Ascending aorta (tissue), 2 donors: ENCODE data around the gene TRAPPC1. TPM values are rescaled to one million over a fixed set of nuclear protein-coding genes. Genes with fewer than 3 reads are reported as not detected.
A peak's percentile ranks its signal among the peaks of the same experiment; 100 is the strongest.

Experiments used
- DNase-seq, 2 donors: peaks; one replicate each; pipeline ENCODE4 v3.0.0-alpha.2; 2019; ENCODE audit warnings: low spot score in 2 of 2
- H3K27ac ChIP-seq, 2 donors: fragments of 200-600 bp; sonication (generic); one replicate each; pipeline ENCODE4 v1.5.1; 2016 to 2017; ENCODE audit warnings: mild to moderate bottlenecking in 1 of 2
- H3K27me3 ChIP-seq: fragments of 200-600 bp; sonication (generic); one replicate; pipeline ENCODE4 v1.5.1; 2017
- H3K36me3 ChIP-seq, 2 donors: fragments of 200-600 bp; sonication (generic); one replicate each; pipeline ENCODE4 v1.5.1; 2016
- H3K4me1 ChIP-seq, 2 donors: fragments of 200-600 bp; sonication (generic); one replicate each; pipeline ENCODE4 v1.5.1; 2016 to 2017; ENCODE audit warnings: mild to moderate bottlenecking in 1 of 2
- H3K4me3 ChIP-seq, 2 donors: fragments of 200-600 bp; sonication (generic); one replicate each; pipeline ENCODE4 v1.5.1; 2016 to 2017; ENCODE audit warnings: mild to moderate bottlenecking in 1 of 2
- H3K9me3 ChIP-seq, 2 donors: fragments of 200-600 bp; sonication (generic); one replicate each; pipeline ENCODE4 v1.5.1; 2016
- intact Hi-C: fragments of 100-400 bp; cut with DNase I; formaldehyde crosslinking; loops from one replicate; pipeline ENCODE4 v1.15.1; 2023
- total RNA-seq: library from RNA; depleted of rRNA; stranded (reverse); fragments of >200 nt; gene quantifications from one replicate; pipeline ENCODE4 v1.1.0, GENCODE V29; 2016
- TF ChIP-seq, protein P1 (sequence below), 3 experiments: fragments of 200-600 bp in 2 of 3; fragments of 450-650 bp in 1 of 3; sonication (generic) in 2 of 3; IDR thresholded peaks; one replicate each; pipeline ENCODE4 v1.5.1; 2016 to 2019; ENCODE audit warnings: antibody characterized with exemption in 3 of 3, mild to moderate bottlenecking in 1 of 3, moderate library complexity in 1 of 3

Gene TRAPPC1
- total RNA-seq, 1 donor from 2014 or later: 36.0 TPM

DNA sequence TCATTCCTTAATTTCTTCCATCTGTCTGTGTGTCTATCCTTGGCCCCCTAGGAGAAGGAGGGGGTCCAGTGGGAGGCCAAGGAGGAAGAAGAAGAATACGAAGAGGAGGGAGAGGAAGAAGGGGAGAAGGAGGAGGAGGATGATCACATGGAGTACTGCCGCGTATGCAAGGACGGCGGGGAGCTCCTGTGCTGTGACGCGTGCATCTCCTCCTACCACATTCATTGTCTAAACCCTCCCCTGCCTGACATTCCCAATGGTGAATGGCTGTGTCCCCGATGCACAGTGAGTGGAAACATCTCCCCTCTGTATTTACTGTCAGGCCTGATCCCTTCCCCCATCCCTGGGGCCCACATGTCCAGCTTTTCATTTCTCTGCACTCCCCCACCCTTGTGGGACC is 36.9 kb downstream of the TRAPPC1 start:
- DNase-seq: no peak
- TF ChIP-seq, protein P1, sequence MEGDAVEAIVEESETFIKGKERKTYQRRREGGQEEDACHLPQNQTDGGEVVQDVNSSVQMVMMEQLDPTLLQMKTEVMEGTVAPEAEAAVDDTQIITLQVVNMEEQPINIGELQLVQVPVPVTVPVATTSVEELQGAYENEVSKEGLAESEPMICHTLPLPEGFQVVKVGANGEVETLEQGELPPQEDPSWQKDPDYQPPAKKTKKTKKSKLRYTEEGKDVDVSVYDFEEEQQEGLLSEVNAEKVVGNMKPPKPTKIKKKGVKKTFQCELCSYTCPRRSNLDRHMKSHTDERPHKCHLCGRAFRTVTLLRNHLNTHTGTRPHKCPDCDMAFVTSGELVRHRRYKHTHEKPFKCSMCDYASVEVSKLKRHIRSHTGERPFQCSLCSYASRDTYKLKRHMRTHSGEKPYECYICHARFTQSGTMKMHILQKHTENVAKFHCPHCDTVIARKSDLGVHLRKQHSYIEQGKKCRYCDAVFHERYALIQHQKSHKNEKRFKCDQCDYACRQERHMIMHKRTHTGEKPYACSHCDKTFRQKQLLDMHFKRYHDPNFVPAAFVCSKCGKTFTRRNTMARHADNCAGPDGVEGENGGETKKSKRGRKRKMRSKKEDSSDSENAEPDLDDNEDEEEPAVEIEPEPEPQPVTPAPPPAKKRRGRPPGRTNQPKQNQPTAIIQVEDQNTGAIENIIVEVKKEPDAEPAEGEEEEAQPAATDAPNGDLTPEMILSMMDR (IDR thresholded peaks at IDR 0.05): no peak
- intact Hi-C loops: no loop called here

DNA sequence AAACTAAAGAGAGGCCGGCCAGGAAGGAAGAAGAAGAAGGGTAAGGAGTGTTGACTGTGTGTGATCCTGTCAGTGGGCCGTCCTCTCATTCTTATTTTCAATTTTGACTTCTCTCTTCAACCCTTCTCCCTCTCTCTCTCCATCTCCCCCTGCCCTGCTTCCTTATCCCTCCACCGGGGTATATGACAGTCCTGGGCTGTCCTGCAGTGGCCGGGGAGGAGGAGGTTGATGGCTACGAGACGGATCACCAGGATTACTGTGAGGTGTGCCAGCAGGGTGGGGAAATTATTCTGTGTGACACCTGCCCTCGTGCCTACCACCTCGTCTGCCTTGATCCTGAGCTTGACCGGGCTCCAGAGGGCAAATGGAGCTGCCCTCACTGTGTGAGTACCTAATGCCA is 37.5 kb downstream of the TRAPPC1 start:
- peaks cover 6 to 8% of the 10 kb centered on the region in 2 donors for H3K4me1 ChIP-seq
- H3K27me3 ChIP-seq: no peaks in the 10 kb centered on the region
- DNase-seq: no peak
- no peaks in the 10 kb centered on the region for H3K9me3 ChIP-seq
- TF ChIP-seq, protein P1 (IDR thresholded peaks at IDR 0.05): no peak
- intact Hi-C loops: no loop called here
- H3K4me3 ChIP-seq: no peak overlapping the region
- H3K36me3 ChIP-seq: peaks cover 59 to 74% of the 10 kb centered on the region in 2 donors
- H3K27ac ChIP-seq: no peak overlapping the region

More for the DNA sequence above, 36.9 kb downstream of the TRAPPC1 start:
- no peak overlapping the region for H3K4me3 ChIP-seq
- H3K27me3 ChIP-seq: no peaks in the 10 kb centered on the region
- no peaks in the 10 kb centered on the region for H3K9me3 ChIP-seq
- H3K4me1 ChIP-seq: peaks cover under 1 to 2% of the 10 kb centered on the region in 2 donors
- H3K36me3 ChIP-seq: peaks cover 65 to 80% of the 10 kb centered on the region in 2 donors
- no peak overlapping the region for H3K27ac ChIP-seq

DNA sequence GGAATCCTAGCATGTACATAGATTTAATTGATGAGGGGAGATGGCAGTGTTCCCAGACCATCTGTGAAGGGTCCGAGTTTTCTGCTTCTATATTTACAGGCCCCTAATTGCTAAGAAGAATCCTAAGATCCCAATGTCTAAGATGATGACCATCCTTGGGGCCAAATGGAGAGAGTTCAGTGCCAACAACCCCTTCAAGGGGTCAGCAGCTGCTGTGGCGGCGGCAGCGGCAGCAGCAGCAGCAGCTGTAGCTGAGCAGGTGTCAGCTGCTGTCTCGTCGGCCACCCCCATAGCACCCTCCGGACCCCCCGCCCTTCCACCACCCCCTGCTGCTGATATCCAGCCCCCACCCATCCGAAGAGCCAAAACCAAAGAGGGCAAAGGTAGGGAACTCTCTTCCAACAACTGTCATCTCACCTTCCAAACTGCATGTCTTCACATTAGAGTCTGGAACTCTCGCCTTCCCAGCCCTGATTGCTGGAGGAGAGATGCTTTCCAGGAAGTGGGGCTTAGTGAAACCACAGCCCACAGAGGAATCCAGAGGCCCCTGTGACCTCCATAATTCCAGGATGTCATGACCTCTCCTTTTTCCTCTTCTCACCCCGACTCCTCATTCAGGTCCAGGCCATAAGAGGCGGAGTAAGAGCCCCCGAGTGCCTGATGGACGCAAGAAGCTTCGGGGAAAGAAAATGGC is 38.4 kb downstream of the TRAPPC1 start:
- Histone ChIP-seq H3K9me3 (no peaks in the 10 kb centered on the region), H3K27ac (no peak overlapping the region), H3K36me3 (peaks cover 50 to 65% of the 10 kb centered on the region in 2 donors), H3K4me1 (peaks cover 14 to 17% of the 10 kb centered on the region in 2 donors), H3K4me3 (no peak overlapping the region), H3K27me3 (no peaks in the 10 kb centered on the region)
- TF ChIP-seq, protein P1 (IDR thresholded peaks at IDR 0.05): no peak
- intact Hi-C loops: no loop called here
- no peak for DNase-seq

DNA sequence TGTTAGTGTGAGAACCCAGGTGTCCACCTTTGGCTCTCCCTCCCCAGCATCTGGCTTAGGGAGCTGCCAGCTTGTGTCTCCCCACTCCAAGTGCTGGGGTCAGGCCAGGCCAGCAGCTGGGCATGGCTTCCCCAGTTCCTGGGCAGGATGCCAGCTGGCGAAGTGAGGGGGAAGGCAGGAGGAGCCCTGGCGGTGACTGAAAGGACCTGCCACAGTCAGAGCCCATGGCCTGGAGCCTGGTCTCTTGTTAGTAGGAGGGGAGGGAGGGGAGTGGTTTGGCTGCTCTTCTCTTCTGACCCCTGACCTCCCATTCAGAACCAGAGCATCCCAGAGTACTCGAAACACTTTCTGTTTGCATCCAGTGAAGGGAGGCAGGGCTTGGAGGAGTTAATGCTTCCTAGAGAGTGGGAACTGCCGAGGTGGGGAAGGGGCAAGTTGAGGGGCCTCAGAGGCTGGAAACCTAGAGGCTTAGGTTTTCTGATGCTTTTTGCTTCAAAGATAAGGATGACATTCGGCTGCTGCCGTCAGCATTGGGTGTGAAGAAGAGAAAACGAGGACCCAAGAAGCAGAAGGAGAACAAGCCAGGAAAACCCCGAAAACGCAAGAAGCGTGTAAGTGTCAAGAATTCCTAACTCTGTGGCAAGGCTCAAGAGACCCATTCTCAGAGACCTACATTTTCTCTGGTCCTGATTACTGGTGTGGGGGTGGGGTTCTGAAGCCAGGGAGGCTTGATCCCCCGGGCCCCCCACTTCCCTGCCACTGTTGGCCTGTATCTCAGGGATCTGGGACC is 42.4 kb downstream of the TRAPPC1 start:
- TF ChIP-seq, protein P1 (IDR thresholded peaks at IDR 0.05): peak; percentile 46 to 53 (median 49)
- intact Hi-C loops: loop anchor here (2.0 kb wide), 2 partner anchors 25 to 27 kb away; no protein-coding TSS in a partner anchor
- peaks cover 19 to 24% of the 10 kb centered on the region in 2 donors for H3K4me1 ChIP-seq

DNA sequence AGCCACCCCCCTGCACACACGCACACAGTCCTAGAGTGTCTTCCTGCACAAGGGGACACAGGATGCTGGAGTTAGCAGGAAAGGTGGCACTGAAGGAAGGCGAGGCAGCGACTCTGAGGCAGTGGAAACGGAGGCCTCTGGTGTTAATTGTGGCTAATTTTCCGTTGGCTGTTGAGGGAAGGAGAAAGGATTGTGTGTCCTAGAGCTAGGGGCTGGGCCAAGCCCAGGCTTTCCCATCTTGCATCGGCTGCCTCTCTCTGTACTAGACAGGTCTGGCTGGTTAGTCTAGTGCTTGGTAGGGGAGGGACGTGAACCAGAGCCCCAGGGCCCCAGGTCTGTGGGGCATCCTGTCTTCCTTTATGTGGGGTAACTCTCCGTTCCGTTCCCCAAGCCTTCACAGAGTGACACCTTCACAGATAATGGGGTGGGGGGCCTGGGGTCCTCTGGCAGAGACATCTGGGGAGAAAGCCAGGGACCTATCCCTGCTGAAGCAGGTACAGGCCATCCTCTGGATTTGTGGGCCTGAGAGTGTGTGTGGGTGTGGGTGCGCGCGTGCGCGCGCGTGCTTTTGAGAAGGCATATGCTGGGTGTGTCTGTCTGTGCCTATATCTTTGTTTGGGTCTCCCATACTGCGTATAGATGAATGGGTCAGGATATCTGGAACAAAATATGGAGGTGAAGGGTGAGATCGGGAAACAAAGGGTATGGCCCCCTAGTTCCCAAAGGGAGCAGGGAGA is 43.4 kb downstream of the TRAPPC1 start, which contains the start of gene CHD3:
CHD3 (plus strand) TSS at position 606 of the 737 bp plus-strand sequence. CDS start 212 bp downstream, outside the sequence.
- Histone ChIP-seq H3K27me3 (no peaks in the 10 kb centered on the region), H3K4me3 (peak within 1 kb of the TSS; percentile 77 to 95), H3K36me3 (peaks cover 10 to 20% of the 10 kb centered on the region in 2 donors), H3K9me3 (no peaks in the 10 kb centered on the region), H3K27ac (peak within 1 kb of the TSS; percentile 90 to 91), H3K4me1 (peaks cover 19 to 28% of the 10 kb centered on the region in 2 donors)
- TF ChIP-seq, protein P1 (IDR thresholded peaks at IDR 0.05): no peak
- intact Hi-C loops: loop anchor here (2.0 kb wide), 2 partner anchors 26 kb away; no protein-coding TSS in a partner anchor
- DNase-seq: no peak

More for the DNA sequence above, 42.4 kb downstream of the TRAPPC1 start:
- Histone ChIP-seq H3K27me3 (no peaks in the 10 kb centered on the region), H3K9me3 (no peaks in the 10 kb centered on the region), H3K27ac (peak overlapping the region; percentile 90 to 91), H3K4me3 (peak overlapping the region in 1 of 2 donors; percentile 95), H3K36me3 (peaks cover 20 to 30% of the 10 kb centered on the region in 2 donors)
- peak; percentile 92 to 97 for DNase-seq
